GM19463 (cell line): ENCODE results near the gene IFT57.

Experiments
- ATAC-seq: cut with Tn5 transposase; IDR thresholded peaks from one replicate; pipeline ENCODE4 v1.9.1; 2021; ENCODE audit warnings: mild to moderate bottlenecking, moderate library complexity; ENCODE audit not compliant: unreplicated experiment

IFT57 gene

GRCh38 chr3:108127301-108127988, 94.8 kb downstream of the IFT57 start:
- no peak for ATAC-seq

GRCh38 chr3:108126348-108126747, 95.9 kb downstream of the IFT57 start:
- no peak for ATAC-seq

GRCh38 chr3:108125550-108126071, 96.6 kb downstream of the IFT57 start:
- ATAC-seq: peak; percentile 44

GRCh38 chr3:108125153-108125543, 97.1 kb downstream of the IFT57 start:
- no peak for ATAC-seq

GRCh38 chr3:108124337-108125152, 97.7 kb downstream of the IFT57 start:
- ATAC-seq: peak; percentile 78

- no peak for ATAC-seq
Measured at GRCh38 chr3:108123326-108123725, 98.9 kb downstream of the IFT57 start.

- ATAC-seq: no peak
Measured at GRCh38 chr3:108122276-108122675, 99.9 kb downstream of the IFT57 start.

- ATAC-seq: no peak
Measured at GRCh38 chr3:108119398-108120104, 102.7 kb downstream of the IFT57 start.

GRCh38 chr3:108118038-108118768, 104.0 kb downstream of the IFT57 start:
- ATAC-seq: no peak

GRCh38 chr3:108117241-108117775, 104.9 kb downstream of the IFT57 start:
- no peak for ATAC-seq

- no peak for ATAC-seq
Measured at GRCh38 chr3:108114423-108115065, 107.7 kb downstream of the IFT57 start.

GRCh38 chr3:108113975-108114374, 108.2 kb downstream of the IFT57 start:
- no peak for ATAC-seq

- ATAC-seq: no peak
Measured at GRCh38 chr3:108110934-108111333, 111.3 kb downstream of the IFT57 start.
